Measurements from ENCODE around the gene CBARP.

DNA sequence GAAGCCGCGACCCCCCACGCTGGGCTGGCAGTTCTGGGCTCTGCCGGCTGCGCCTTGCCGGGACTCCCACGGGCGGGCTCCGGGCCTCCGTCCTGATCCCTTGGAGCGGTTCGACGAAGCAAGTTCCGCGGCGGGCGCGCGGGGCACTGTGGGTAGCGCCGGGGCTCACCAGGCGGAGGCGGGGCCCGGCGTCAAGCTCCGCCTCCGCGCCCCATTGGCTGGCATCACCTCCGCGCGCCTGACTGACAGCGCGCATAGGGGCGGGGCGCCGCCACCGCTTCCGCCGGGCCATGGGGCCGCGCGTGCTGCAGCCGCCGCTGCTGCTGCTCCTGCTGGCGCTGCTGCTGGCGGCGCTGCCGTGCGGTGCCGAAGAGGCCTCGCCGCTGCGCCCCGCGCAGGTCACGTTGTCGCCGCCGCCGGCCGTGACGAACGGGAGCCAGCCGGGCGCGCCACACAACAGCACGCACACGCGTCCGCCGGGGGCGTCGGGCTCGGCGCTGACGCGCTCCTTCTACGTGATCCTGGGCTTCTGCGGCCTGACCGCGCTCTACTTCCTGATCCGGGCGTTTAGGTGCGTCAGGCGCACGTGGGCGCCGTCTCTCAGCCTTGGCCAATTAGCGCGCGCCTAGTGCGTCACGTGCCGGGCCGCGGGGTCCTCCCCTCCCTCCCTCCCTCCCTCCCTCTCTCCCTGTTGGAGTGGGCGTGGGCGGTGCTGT is 37.6 kb upstream of the CBARP start, which contains the start of gene FAM174C:
- TF ChIP-seq EP300 (IDR thresholded peaks at IDR 0.05), result peak in 1 of 4 donors; percentile 16
- peak in 4 of 6 experiments; percentile 38 to 47 (median 40) for TF ChIP-seq CTCF (IDR thresholded peaks at IDR 0.05)
- peak in 3 of 4 donors; percentile 72 to 95 (median 80) for TF ChIP-seq POLR2A (IDR thresholded peaks at IDR 0.05)
- peak in 1 of 2 donors; percentile 59 for TF ChIP-seq POLR2AphosphoS5 (IDR thresholded peaks at IDR 0.05)

All from upper lobe of left lung (tissue), 4 donors.